Panc1 (cell line): Measurements from ENCODE around the gene STOX2. TPM values are rescaled to one million over a fixed set of nuclear protein-coding genes. Genes with fewer than 3 reads are reported as not detected.

Source experiments
- ATAC-seq: fragments of 200-7000 bp; cut with Tn5 transposase; 2 replicates; pipeline ENCODE4 v1.9.1; 2020; ENCODE audit warnings: mild to moderate bottlenecking, moderate library complexity
- BruUV-seq: library from RNA; stranded (reverse); fragments of 400-500 nt; replicated peaks from 2 replicates; lab custom pipeline; 2021; lab: Mats Ljungman, UMichigan
- CTCF ChIA-PET: fragments of 300-600 bp; sonication (Branson Sonifier 250); formaldehyde crosslinking; loops from one replicate; lab custom pipeline; 2022; ENCODE audit warnings: antibody characterized with exemption; lab: Charles Lee
- POLR2A ChIA-PET: fragments of 300-600 bp; sonication (Branson Sonifier 250); formaldehyde crosslinking; loops from one replicate; lab custom pipeline; 2022; ENCODE audit warnings: antibody characterized with exemption; lab: Charles Lee
- DNase-seq: peaks from one replicate; pipeline ENCODE4 v3.0.0-alpha.2; 2010; ENCODE audit warnings: low read depth, low spot score
- H3K27ac ChIP-seq: 2 replicates; pipeline ENCODE4 v1.5.1; 2011; ENCODE audit warnings: mild to moderate bottlenecking, low read length, inconsistent platforms
- H3K27me3 ChIP-seq: fragments of 200-500 bp; sonication (Bioruptor generic); 2 replicates; pipeline ENCODE4 v1.6.0; 2014; ENCODE audit warnings: low read length, inconsistent platforms; ENCODE audit not compliant: control insufficient read depth, insufficient read depth
- H3K36me3 ChIP-seq: fragments of 200-500 bp; sonication (Bioruptor generic); 2 replicates; pipeline ENCODE4 v1.5.1; 2014; ENCODE audit warnings: inconsistent platforms, mild to moderate bottlenecking, low read length, moderate library complexity; ENCODE audit not compliant: control insufficient read depth, insufficient read depth
- H3K4me1 ChIP-seq: 2 replicates; pipeline ENCODE4 v1.5.1; 2011; ENCODE audit warnings: inconsistent platforms, mild to moderate bottlenecking, low read length, moderate library complexity; ENCODE audit not compliant: control insufficient read depth, insufficient read depth
- H3K4me3 ChIP-seq, 2 experiments: 2 replicates each; pipeline ENCODE4 v1.5.1; 2011 to 2012; ENCODE audit warnings: low read depth in 2 of 2, low read length in 2 of 2, mild to moderate bottlenecking in 2 of 2, inconsistent platforms in 1 of 2, moderate library complexity in 1 of 2
- H3K9me3 ChIP-seq: fragments of 200-500 bp; sonication (Bioruptor generic); 2 replicates; pipeline ENCODE4 v1.5.1; 2014; ENCODE audit warnings: low read depth, mild to moderate bottlenecking, inconsistent platforms, low read length, moderate library complexity; ENCODE audit not compliant: control insufficient read depth, insufficient read depth
- POLR2AphosphoS5 ChIP-seq: IDR thresholded peaks from 2 replicates; pipeline ENCODE4 v1.6.1; 2012; ENCODE audit warnings: mild to moderate bottlenecking, low read depth, low read length, moderate library complexity
- SIN3A ChIP-seq: IDR thresholded peaks from 2 replicates; pipeline ENCODE4 v1.6.1; 2012; ENCODE audit warnings: low read depth, mild to moderate bottlenecking, low read length, moderate library complexity, borderline replicate concordance; ENCODE audit not compliant: insufficient read depth
- TCF7L2 ChIP-seq: IDR thresholded peaks from 2 replicates; pipeline ENCODE4 v1.6.1; 2011; ENCODE audit warnings: mild to moderate bottlenecking, low read depth, low read length, inconsistent platforms
- in situ Hi-C: cut with HindIII; loops from 2 replicates; pipeline ENCODE4 v1.10.0; 2016; ENCODE audit warnings: low sequenced_read_pairs, low pct_unique_long_range_greater_than_20kb
- intact Hi-C: fragments of 100-400 bp; cut with micrococcal nuclease; formaldehyde crosslinking; loops from one replicate; pipeline ENCODE4 v1.10.0; 2022; ENCODE audit not compliant: unreplicated experiment
- total RNA-seq: library from RNA; stranded (reverse); gene quantifications from one replicate; pipeline ENCODE4 v1.2.1, GENCODE V29; 2021; ENCODE audit not compliant: unreplicated experiment
- TF ChIP-seq, protein P1 (sequence below): fragments of 450-650 bp; IDR thresholded peaks from 2 replicates; pipeline ENCODE4 v1.5.1; 2017; ENCODE audit warnings: mild to moderate bottlenecking
- TF ChIP-seq, protein P2 (sequence below), 2 experiments: IDR thresholded peaks; 2 replicates each; pipeline ENCODE4 v1.6.1; 2011 to 2012; ENCODE audit warnings: low read depth in 2 of 2, control low read depth in 1 of 2, low read length in 1 of 2, mild to moderate bottlenecking in 1 of 2, moderate library complexity in 1 of 2; ENCODE audit not compliant: insufficient read depth in 1 of 2

Gene STOX2
- total RNA-seq, 1 experiment from 2014 or later, result 10.6 TPM

- H3K27ac ChIP-seq, result no peak overlapping the region
- no peak for ATAC-seq
- in situ Hi-C loops, result no loop called here
Observed at GRCh38 chr4:184066584-184067300, 161.6 kb downstream of the STOX2 start.

DNA sequence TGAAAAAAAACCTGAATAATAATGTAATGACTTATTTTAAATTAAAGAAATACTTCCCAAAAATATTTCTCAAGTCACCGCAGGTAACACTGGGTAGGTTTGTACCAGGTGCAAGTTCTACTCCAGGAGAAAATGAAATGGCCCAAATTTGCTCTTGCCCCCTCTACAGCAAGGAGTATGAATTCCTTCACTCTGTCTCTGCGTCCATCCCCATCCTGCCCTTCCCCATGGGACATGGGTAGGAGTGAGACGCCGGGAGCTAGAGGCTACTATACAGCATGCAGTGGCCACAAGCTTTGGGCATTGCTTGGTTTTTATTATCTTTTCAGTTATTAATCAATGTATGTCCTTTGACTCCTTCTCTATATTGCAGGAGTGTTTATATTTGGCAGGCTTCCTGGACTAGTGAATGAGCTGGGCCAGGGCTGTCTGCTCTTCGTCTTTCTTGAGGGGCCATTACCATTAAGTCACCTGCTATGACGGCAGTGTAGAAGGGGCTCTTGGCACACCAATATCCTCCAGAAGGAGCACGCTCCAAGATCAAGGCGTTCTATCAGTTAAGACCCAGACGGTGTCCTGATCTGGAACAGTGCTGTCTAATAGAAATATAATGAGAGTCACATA is 162.9 kb downstream of the STOX2 start:
- intact Hi-C loops (no loop called here), in situ Hi-C loops (no loop called here)
- no peak for ATAC-seq
- H3K36me3 ChIP-seq, result no peaks in the 10 kb centered on the region
- DNase-seq, result no peak
- no TSS peak for BruUV-seq
- peaks cover 2% of the 10 kb centered on the region; the same call in 1 of the 2 replicates for H3K27me3 ChIP-seq
- ChIA-PET POLR2A (no interaction called here), CTCF (interaction anchor here (0.7 kb wide), 1 partner anchor 147 kb away, joined by 3 read pairs; no protein-coding TSS in a partner anchor)
- no peak overlapping the region for H3K27ac ChIP-seq
- H3K9me3 ChIP-seq, result no peaks in the 10 kb centered on the region
- H3K4me3 ChIP-seq, result no peak overlapping the region
- TF ChIP-seq, protein P1, sequence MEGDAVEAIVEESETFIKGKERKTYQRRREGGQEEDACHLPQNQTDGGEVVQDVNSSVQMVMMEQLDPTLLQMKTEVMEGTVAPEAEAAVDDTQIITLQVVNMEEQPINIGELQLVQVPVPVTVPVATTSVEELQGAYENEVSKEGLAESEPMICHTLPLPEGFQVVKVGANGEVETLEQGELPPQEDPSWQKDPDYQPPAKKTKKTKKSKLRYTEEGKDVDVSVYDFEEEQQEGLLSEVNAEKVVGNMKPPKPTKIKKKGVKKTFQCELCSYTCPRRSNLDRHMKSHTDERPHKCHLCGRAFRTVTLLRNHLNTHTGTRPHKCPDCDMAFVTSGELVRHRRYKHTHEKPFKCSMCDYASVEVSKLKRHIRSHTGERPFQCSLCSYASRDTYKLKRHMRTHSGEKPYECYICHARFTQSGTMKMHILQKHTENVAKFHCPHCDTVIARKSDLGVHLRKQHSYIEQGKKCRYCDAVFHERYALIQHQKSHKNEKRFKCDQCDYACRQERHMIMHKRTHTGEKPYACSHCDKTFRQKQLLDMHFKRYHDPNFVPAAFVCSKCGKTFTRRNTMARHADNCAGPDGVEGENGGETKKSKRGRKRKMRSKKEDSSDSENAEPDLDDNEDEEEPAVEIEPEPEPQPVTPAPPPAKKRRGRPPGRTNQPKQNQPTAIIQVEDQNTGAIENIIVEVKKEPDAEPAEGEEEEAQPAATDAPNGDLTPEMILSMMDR, result no peak
- TF ChIP-seq, protein P2, sequence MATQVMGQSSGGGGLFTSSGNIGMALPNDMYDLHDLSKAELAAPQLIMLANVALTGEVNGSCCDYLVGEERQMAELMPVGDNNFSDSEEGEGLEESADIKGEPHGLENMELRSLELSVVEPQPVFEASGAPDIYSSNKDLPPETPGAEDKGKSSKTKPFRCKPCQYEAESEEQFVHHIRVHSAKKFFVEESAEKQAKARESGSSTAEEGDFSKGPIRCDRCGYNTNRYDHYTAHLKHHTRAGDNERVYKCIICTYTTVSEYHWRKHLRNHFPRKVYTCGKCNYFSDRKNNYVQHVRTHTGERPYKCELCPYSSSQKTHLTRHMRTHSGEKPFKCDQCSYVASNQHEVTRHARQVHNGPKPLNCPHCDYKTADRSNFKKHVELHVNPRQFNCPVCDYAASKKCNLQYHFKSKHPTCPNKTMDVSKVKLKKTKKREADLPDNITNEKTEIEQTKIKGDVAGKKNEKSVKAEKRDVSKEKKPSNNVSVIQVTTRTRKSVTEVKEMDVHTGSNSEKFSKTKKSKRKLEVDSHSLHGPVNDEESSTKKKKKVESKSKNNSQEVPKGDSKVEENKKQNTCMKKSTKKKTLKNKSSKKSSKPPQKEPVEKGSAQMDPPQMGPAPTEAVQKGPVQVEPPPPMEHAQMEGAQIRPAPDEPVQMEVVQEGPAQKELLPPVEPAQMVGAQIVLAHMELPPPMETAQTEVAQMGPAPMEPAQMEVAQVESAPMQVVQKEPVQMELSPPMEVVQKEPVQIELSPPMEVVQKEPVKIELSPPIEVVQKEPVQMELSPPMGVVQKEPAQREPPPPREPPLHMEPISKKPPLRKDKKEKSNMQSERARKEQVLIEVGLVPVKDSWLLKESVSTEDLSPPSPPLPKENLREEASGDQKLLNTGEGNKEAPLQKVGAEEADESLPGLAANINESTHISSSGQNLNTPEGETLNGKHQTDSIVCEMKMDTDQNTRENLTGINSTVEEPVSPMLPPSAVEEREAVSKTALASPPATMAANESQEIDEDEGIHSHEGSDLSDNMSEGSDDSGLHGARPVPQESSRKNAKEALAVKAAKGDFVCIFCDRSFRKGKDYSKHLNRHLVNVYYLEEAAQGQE (IDR thresholded peaks at IDR 0.05; ENCODE audit: insufficient read depth in 1 of 2, low read depth in 2 of 2, low read length in 1 of 2), result no peak
- H3K4me1 ChIP-seq, result no peaks in the 10 kb centered on the region

More at GRCh38 chr4:184066584-184067300, 161.6 kb downstream of the STOX2 start:
- H3K4me3 ChIP-seq, result no peak overlapping the region
- H3K36me3 ChIP-seq, result no peaks in the 10 kb centered on the region
- CTCF ChIA-PET, result no interaction called here
- POLR2A ChIA-PET, result no interaction called here
- DNase-seq, result no peak
- no peaks in the 10 kb centered on the region for H3K4me1 ChIP-seq
- H3K9me3 ChIP-seq, result no peaks in the 10 kb centered on the region
- intact Hi-C loops, result no loop called here
- peaks cover 2% of the 10 kb centered on the region; the same call in 1 of the 2 replicates for H3K27me3 ChIP-seq
- TF ChIP-seq, protein P2 (IDR thresholded peaks at IDR 0.05; ENCODE audit: insufficient read depth in 1 of 2, low read depth in 2 of 2, low read length in 1 of 2), result no peak
- TF ChIP-seq, protein P1, result no peak
- TF ChIP-seq SIN3A (no peak), TCF7L2 (no peak), POLR2AphosphoS5 (no peak)
- BruUV-seq, result no TSS peak
